Measurements from ENCODE around the gene RASA1. TPM values are rescaled to one million over a fixed set of nuclear protein-coding genes. Genes with fewer than 3 reads are reported as not detected.
A peak's percentile ranks its signal among the peaks of the same experiment; 100 is the strongest.

Gene RASA1
- total RNA-seq, 1 donor from 2014 or later, result 55.1 TPM

GRCh38 chr5:87311405-87312279, 44.0 kb downstream of the RASA1 start:
- Mint-ChIP-seq H3K27ac (ENCODE audit: unreplicated experiment) (no peak overlapping the region), H3K36me3 (ENCODE audit: unreplicated experiment) (peaks cover 1% of the 10 kb centered on the region), H3K9me3 (ENCODE audit: unreplicated experiment) (peaks cover 2% of the 10 kb centered on the region), H3K4me1 (ENCODE audit: low read depth, unreplicated experiment) (peaks cover 16% of the 10 kb centered on the region), H3K4me3 (ENCODE audit: unreplicated experiment) (no peak overlapping the region), H3K27me3 (ENCODE audit: unreplicated experiment) (no peaks in the 10 kb centered on the region)
- TF ChIP-seq, protein P1, sequence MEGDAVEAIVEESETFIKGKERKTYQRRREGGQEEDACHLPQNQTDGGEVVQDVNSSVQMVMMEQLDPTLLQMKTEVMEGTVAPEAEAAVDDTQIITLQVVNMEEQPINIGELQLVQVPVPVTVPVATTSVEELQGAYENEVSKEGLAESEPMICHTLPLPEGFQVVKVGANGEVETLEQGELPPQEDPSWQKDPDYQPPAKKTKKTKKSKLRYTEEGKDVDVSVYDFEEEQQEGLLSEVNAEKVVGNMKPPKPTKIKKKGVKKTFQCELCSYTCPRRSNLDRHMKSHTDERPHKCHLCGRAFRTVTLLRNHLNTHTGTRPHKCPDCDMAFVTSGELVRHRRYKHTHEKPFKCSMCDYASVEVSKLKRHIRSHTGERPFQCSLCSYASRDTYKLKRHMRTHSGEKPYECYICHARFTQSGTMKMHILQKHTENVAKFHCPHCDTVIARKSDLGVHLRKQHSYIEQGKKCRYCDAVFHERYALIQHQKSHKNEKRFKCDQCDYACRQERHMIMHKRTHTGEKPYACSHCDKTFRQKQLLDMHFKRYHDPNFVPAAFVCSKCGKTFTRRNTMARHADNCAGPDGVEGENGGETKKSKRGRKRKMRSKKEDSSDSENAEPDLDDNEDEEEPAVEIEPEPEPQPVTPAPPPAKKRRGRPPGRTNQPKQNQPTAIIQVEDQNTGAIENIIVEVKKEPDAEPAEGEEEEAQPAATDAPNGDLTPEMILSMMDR (IDR thresholded peaks at IDR 0.05; ENCODE audit: partially characterized antibody, unreplicated experiment), result no peak
- no peak for DNase-seq

DNA sequence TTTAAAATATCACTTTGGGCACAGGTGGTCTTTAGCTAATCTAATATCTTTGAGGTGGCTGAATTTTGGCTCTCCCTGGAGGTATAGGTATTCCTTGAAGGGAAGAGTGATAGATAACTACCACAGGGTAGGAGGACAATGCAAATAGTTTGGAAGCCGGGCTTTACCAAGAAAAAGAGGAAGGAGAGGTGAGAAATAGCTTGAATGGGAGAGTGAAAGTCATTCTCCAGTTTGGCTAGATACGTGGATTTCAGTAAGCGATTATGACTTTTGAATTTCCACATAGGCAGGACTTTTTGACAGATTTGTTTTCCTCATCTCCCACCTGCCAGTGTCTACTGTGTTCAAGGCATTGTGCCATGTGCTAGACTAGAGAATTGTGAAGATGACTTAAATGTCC, 45.5 kb downstream of the RASA1 start:
- no peak for DNase-seq
- Mint-ChIP-seq H3K4me3 (ENCODE audit: unreplicated experiment) (no peak overlapping the region), H3K36me3 (ENCODE audit: unreplicated experiment) (peaks cover 3% of the 10 kb centered on the region), H3K4me1 (ENCODE audit: low read depth, unreplicated experiment) (peaks cover 11% of the 10 kb centered on the region), H3K9me3 (ENCODE audit: unreplicated experiment) (peaks cover 3% of the 10 kb centered on the region), H3K27ac (ENCODE audit: unreplicated experiment) (no peak overlapping the region), H3K27me3 (ENCODE audit: unreplicated experiment) (no peaks in the 10 kb centered on the region)
- TF ChIP-seq, protein P1 (IDR thresholded peaks at IDR 0.05; ENCODE audit: partially characterized antibody, unreplicated experiment), result no peak

GRCh38 chr5:87319469-87319868, 51.8 kb downstream of the RASA1 start:
- Mint-ChIP-seq H3K36me3 (ENCODE audit: unreplicated experiment) (peaks cover 14% of the 10 kb centered on the region), H3K4me3 (ENCODE audit: unreplicated experiment) (no peak overlapping the region), H3K27ac (ENCODE audit: unreplicated experiment) (peak overlapping the region; percentile 28), H3K4me1 (ENCODE audit: low read depth, unreplicated experiment) (peaks cover 1% of the 10 kb centered on the region), H3K27me3 (ENCODE audit: unreplicated experiment) (no peaks in the 10 kb centered on the region), H3K9me3 (ENCODE audit: unreplicated experiment) (peaks cover 9% of the 10 kb centered on the region)
- no peak for DNase-seq
- TF ChIP-seq, protein P1 (IDR thresholded peaks at IDR 0.05; ENCODE audit: partially characterized antibody, unreplicated experiment), result no peak

DNA sequence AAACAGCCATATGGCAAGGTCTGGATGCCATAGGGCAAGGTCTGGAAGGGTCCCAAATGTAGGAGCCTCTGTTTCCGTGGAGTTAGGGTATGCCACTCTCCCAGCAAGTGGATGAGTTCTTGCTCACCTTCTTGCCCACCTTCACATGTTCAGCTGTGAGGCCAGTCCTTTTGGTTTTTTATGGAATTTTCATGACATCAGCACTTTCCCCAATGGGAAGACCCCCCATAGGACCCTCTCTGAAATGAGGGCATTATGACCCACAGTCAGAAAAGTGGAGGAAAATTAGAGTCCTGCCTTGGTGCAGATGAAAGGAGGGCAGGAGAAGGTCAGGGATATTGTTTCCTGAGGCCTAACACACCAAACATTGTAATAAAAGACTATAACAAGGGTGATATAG, 53.9 kb downstream of the RASA1 start:
- Mint-ChIP-seq H3K27ac (ENCODE audit: unreplicated experiment) (no peak overlapping the region), H3K4me1 (ENCODE audit: low read depth, unreplicated experiment) (peaks cover 1% of the 10 kb centered on the region), H3K27me3 (ENCODE audit: unreplicated experiment) (no peaks in the 10 kb centered on the region), H3K9me3 (ENCODE audit: unreplicated experiment) (peaks cover 8% of the 10 kb centered on the region), H3K4me3 (ENCODE audit: unreplicated experiment) (no peak overlapping the region), H3K36me3 (ENCODE audit: unreplicated experiment) (peaks cover 14% of the 10 kb centered on the region)
- TF ChIP-seq, protein P1 (IDR thresholded peaks at IDR 0.05; ENCODE audit: partially characterized antibody, unreplicated experiment), result no peak
- DNase-seq, result no peak

DNA sequence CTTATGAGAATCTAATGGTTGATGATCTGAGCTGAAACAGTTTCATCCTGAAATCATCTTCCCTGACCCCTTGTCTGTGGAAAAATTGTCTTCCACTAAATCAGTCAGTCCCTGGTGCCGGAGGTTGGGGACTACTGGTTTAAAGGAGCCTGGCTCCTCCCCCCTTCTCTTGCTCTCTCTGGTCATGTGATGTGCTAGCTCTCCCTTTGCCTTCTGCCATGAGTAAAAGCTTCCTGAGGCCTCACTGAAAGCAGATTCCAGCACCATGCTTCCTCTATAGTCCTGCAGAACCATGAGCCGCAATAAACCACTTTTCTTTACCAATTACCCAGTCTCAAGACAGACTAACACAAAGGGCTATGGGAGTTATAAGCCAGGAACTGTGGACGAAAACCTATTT, 54.7 kb downstream of the RASA1 start:
- DNase-seq, result no peak
- Mint-ChIP-seq H3K4me3 (ENCODE audit: unreplicated experiment) (no peak overlapping the region), H3K4me1 (ENCODE audit: low read depth, unreplicated experiment) (peaks cover 1% of the 10 kb centered on the region), H3K36me3 (ENCODE audit: unreplicated experiment) (peaks cover 14% of the 10 kb centered on the region), H3K27ac (ENCODE audit: unreplicated experiment) (no peak overlapping the region), H3K27me3 (ENCODE audit: unreplicated experiment) (no peaks in the 10 kb centered on the region), H3K9me3 (ENCODE audit: unreplicated experiment) (peaks cover 8% of the 10 kb centered on the region)
- TF ChIP-seq, protein P1 (IDR thresholded peaks at IDR 0.05; ENCODE audit: partially characterized antibody, unreplicated experiment), result no peak

Data from glutamatergic neuron (in vitro differentiated cells).